Endothelial cell of umbilical vein (primary cell): ENCODE results near the gene NR2C1. TPM values are rescaled to one million over a fixed set of nuclear protein-coding genes. Genes with fewer than 3 reads are reported as not detected.

Experiments
- BruUV-seq: library from RNA; stranded (reverse); fragments of 400-500 nt; replicated peaks from 2 replicates; lab custom pipeline; 2021; lab: Mats Ljungman, UMichigan
- CTCF ChIA-PET: fragments of 300-600, 350-600 bp; sonication (Branson Sonifier 250); formaldehyde crosslinking; loops from one replicate; lab custom pipeline; 2021; ENCODE audit warnings: antibody characterized with exemption, inconsistent platforms; lab: Charles Lee
- POLR2A ChIA-PET: fragments of 300-600, 350-600 bp; sonication (Branson Sonifier 250); formaldehyde crosslinking; loops from one replicate; lab custom pipeline; 2021; ENCODE audit warnings: antibody characterized with exemption, inconsistent platforms; lab: Charles Lee
- DNase-seq: peaks from one replicate; pipeline ENCODE4 v3.0.0-alpha.2; 2011; ENCODE audit warnings: low read depth, low spot score
- FAIRE-seq: peaks from 2 replicates; lab custom pipeline; 2011; peaks lifted over from hg19 to GRCh38; lab: Jason Lieb, UNC
- H2AFZ ChIP-seq: 2 replicates; pipeline ENCODE4 v1.6.0; 2012; ENCODE audit warnings: low read depth, low read length, control low read depth, inconsistent platforms
- H3K27ac ChIP-seq: 2 replicates; pipeline ENCODE4 v1.5.1; 2011; ENCODE audit warnings: low read depth, mild to moderate bottlenecking, control low read depth, low read length, moderate library complexity; ENCODE audit not compliant: insufficient read depth
- H3K27me3 ChIP-seq, 2 experiments: 2 replicates each; pipeline versions ENCODE4 v1.6.0 to v1.6.1; 2011; ENCODE audit warnings: low read length in 2 of 2, mixed read lengths in 1 of 2; ENCODE audit not compliant: control insufficient read depth in 2 of 2, insufficient read depth in 2 of 2
- H3K36me3 ChIP-seq, 2 experiments: 2 replicates in 1 of 2; 3 replicates in 1 of 2; pipeline ENCODE4 v1.5.1; 2011; ENCODE audit warnings: low read length in 2 of 2, mild to moderate bottlenecking in 1 of 2, moderate library complexity in 1 of 2; ENCODE audit not compliant: control insufficient read depth in 2 of 2, insufficient read depth in 2 of 2; ENCODE audit errors: extremely low read depth in 1 of 2
- H3K4me1 ChIP-seq: 3 replicates; pipeline ENCODE4 v1.5.1; 2011; ENCODE audit warnings: mild to moderate bottlenecking, low read length; ENCODE audit not compliant: control insufficient read depth, insufficient read depth; ENCODE audit errors: extremely low read depth
- H3K4me2 ChIP-seq: 2 replicates; pipeline ENCODE4 v1.6.1; 2011; ENCODE audit warnings: low read length, control low read depth, mixed read lengths; ENCODE audit not compliant: insufficient read depth
- H3K4me3 ChIP-seq, 3 experiments: fragments of 200-600 bp in 1 of 3; sonication (generic), shearing (Covaris generic) in 1 of 3; replicated peaks in 1 of 3; 2 replicates each; pipeline ENCODE4 v1.5.1; 2011 to 2016; ENCODE audit warnings: control low read depth in 3 of 3, low read length in 3 of 3, mild to moderate bottlenecking in 2 of 3, inconsistent platforms in 1 of 3, low read depth in 1 of 3, moderate library complexity in 1 of 3; ENCODE audit not compliant: insufficient read depth in 1 of 3
- H3K79me2 ChIP-seq: 2 replicates; pipeline ENCODE4 v1.6.0; 2012; ENCODE audit warnings: low read length, inconsistent platforms; ENCODE audit not compliant: control insufficient read depth, insufficient read depth
- H3K9ac ChIP-seq: replicated peaks from 2 replicates; pipeline ENCODE3; 2011; ENCODE audit warnings: low read length, control low read depth; ENCODE audit not compliant: insufficient read depth; ENCODE audit errors: extremely low read depth
- H3K9me1 ChIP-seq: replicated peaks from 3 replicates; pipeline ENCODE4 v1.6.0; 2011; ENCODE audit warnings: mild to moderate bottlenecking, low read length; ENCODE audit not compliant: control insufficient read depth, insufficient read depth; ENCODE audit errors: extremely low read depth
- H3K9me3 ChIP-seq: replicated peaks from 2 replicates; pipeline ENCODE4 v1.5.1; 2012; ENCODE audit warnings: low read length, inconsistent platforms; ENCODE audit not compliant: control insufficient read depth, insufficient read depth
- H4K20me1 ChIP-seq: replicated peaks from 2 replicates; pipeline ENCODE3; 2011; ENCODE audit warnings: mild to moderate bottlenecking, low read length; ENCODE audit not compliant: control insufficient read depth, insufficient read depth; ENCODE audit errors: extremely low read depth
- CTCF ChIP-seq, 2 donors: IDR thresholded peaks; 1 replicate in 1 of 2; 2 replicates in 1 of 2; pipeline ENCODE4 v1.5.1; 2011; ENCODE audit warnings: low read length in 2 of 2, mild to moderate bottlenecking in 2 of 2, moderate library complexity in 2 of 2, control low read depth in 1 of 2, inconsistent platforms in 1 of 2, low read depth in 1 of 2; ENCODE audit not compliant: insufficient read depth in 1 of 2; ENCODE audit errors: extremely low read depth in 1 of 2
- EZH2 ChIP-seq: IDR thresholded peaks from 2 replicates; pipeline ENCODE4 v1.6.1; 2012; ENCODE audit warnings: borderline replicate concordance, low read depth, mild to moderate bottlenecking, moderate library complexity, low read length, inconsistent platforms; ENCODE audit not compliant: severe bottlenecking
- FOS ChIP-seq: IDR thresholded peaks from 2 replicates; pipeline ENCODE4 v1.6.1; 2011; ENCODE audit warnings: mild to moderate bottlenecking, low read length, moderate library complexity, borderline replicate concordance; ENCODE audit not compliant: insufficient read depth
- GATA2 ChIP-seq: IDR thresholded peaks from 2 replicates; pipeline ENCODE4 v1.7.0; 2011; ENCODE audit warnings: low read depth, mild to moderate bottlenecking, moderate library complexity, mixed read lengths, low read length; ENCODE audit not compliant: insufficient read length, insufficient read depth
- JUN ChIP-seq: IDR thresholded peaks from 2 replicates; pipeline ENCODE4 v1.6.1; 2011; ENCODE audit warnings: borderline replicate concordance, low read depth; ENCODE audit not compliant: insufficient read length, insufficient read depth
- MYC ChIP-seq: IDR thresholded peaks from one replicate; pipeline ENCODE4 v1.6.1; 2011; ENCODE audit warnings: mild to moderate bottlenecking, low read depth, low read length
- POLR2A ChIP-seq: IDR thresholded peaks from 2 replicates; pipeline ENCODE4 v1.6.1; 2012; ENCODE audit warnings: low read depth, mild to moderate bottlenecking, control low read depth, low read length
- POLR2AphosphoS5 ChIP-seq: IDR thresholded peaks from 2 replicates; pipeline ENCODE4 v1.6.1; 2012; ENCODE audit warnings: low read depth, mild to moderate bottlenecking, control low read depth, low read length, moderate library complexity; ENCODE audit not compliant: insufficient read depth
- dilution Hi-C: fragments of 300-500 bp; cut with MboI; formaldehyde crosslinking; loops from one replicate; pipeline ENCODE4 v1.15.0; 2019; ENCODE audit warnings: low sequenced_read_pairs; ENCODE audit not compliant: extremely low pct_ligation_motif_present
- intact Hi-C: fragments of 100-400 bp; cut with micrococcal nuclease; formaldehyde crosslinking; loops from one replicate; pipeline ENCODE4 v1.10.0; 2022
- polyA plus RNA-seq, 4 experiments: library from polyadenylated mRNA; depleted of rRNA in 3 of 4; stranded (reverse) in 3 of 4; unstranded in 1 of 4; fragments of >200 nt; gene quantifications; 2 replicates each; pipeline versions ENCODE4 v1.2.1 to v1.2.3, GENCODE V29; 2011 to 2012; ENCODE audit warnings: missing spikeins in 1 of 4
- total RNA-seq: library from RNA; stranded (reverse); gene quantifications from 2 replicates; pipeline ENCODE4 v1.2.3, GENCODE V29; 2021
- TF ChIP-seq, protein P1 (sequence below): IDR thresholded peaks from 2 replicates; pipeline ENCODE4 v1.6.1; 2011; ENCODE audit not compliant: insufficient read depth, insufficient read length

NR2C1 gene
- total and polyA plus RNA-seq, 2 donors (not counting 3 experiments of a cell fraction or from before 2014, with no cell fraction given): 21.0 to 37.7 TPM

DNA sequence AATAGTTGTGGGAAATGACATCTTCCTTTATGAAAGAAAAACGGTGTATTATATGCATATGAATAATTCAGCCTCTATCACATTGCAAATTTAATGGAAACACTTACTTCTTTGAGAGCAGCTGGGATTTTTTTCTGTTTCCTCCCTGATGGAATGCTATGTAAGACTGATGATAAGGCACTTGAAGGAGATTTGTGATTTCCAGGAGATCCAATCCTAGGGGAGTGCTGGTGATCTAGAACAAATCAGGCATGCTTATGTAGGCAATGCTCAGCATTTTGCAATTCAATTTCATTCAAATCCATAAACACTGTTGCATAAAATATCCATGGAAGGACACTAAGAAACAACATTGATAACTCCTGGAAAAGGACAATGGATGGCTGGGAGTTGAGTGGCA lies 16.0 kb upstream of the NR2C1 start:
- TF ChIP-seq GATA2 (no peak), MYC (no peak), POLR2AphosphoS5 (no peak), JUN (no peak), CTCF (IDR thresholded peaks at IDR 0.05; ENCODE audit: extremely low read depth in 1 of 2, insufficient read depth in 1 of 2, low read depth in 1 of 2, low read length in 2 of 2) (no peak), POLR2A (no peak), EZH2 (no peak), FOS (no peak)
- TF ChIP-seq, protein P1, sequence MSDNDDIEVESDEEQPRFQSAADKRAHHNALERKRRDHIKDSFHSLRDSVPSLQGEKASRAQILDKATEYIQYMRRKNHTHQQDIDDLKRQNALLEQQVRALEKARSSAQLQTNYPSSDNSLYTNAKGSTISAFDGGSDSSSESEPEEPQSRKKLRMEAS: no peak
- CTCF ChIA-PET: interaction anchor here (1.1 kb wide), 1 partner anchor 16 kb away, joined by 3 read pairs; the partner anchor contains the start of gene NR2C1

More for the DNA sequence above, 16.0 kb upstream of the NR2C1 start:
- dilution Hi-C loops: no loop called here
- peaks cover 3 to 8% of the 10 kb centered on the region in 2 experiments for H3K36me3 ChIP-seq
- FAIRE-seq (no peak), DNase-seq (no peak)
- H3K27me3 ChIP-seq: no peaks in the 10 kb centered on the region
- no peak overlapping the region for H3K4me3 ChIP-seq
- no peaks in the 10 kb centered on the region for H3K9me1 ChIP-seq
- H2AFZ ChIP-seq: no peak overlapping the region
- H3K79me2 ChIP-seq: no peaks in the 10 kb centered on the region
- H4K20me1 ChIP-seq: no peaks in the 10 kb centered on the region
- H3K4me1 ChIP-seq: peaks cover under 1% of the 10 kb centered on the region
- POLR2A ChIA-PET: no interaction called here
- intact Hi-C loops: no loop called here
- H3K27ac ChIP-seq: no peak overlapping the region
- no peaks in the 10 kb centered on the region for H3K9me3 ChIP-seq
- H3K9ac ChIP-seq: no peak overlapping the region
- H3K4me2 ChIP-seq: no peak overlapping the region
- BruUV-seq: no TSS peak
